Panc1 (cell line): ENCODE results near the gene SLC16A8. TPM values are rescaled to one million over a fixed set of nuclear protein-coding genes. Genes with fewer than 3 reads are reported as not detected.

ENCODE experiments used
- ATAC-seq: fragments of 200-7000 bp; cut with Tn5 transposase; 2 replicates; pipeline ENCODE4 v1.9.1; 2020; ENCODE audit warnings: mild to moderate bottlenecking, moderate library complexity
- BruUV-seq: library from RNA; stranded (reverse); fragments of 400-500 nt; replicated peaks from 2 replicates; lab custom pipeline; 2021; lab: Mats Ljungman, UMichigan
- CTCF ChIA-PET: fragments of 300-600 bp; sonication (Branson Sonifier 250); formaldehyde crosslinking; loops from one replicate; lab custom pipeline; 2022; ENCODE audit warnings: antibody characterized with exemption; lab: Charles Lee
- POLR2A ChIA-PET: fragments of 300-600 bp; sonication (Branson Sonifier 250); formaldehyde crosslinking; loops from one replicate; lab custom pipeline; 2022; ENCODE audit warnings: antibody characterized with exemption; lab: Charles Lee
- DNase-seq: peaks from one replicate; pipeline ENCODE4 v3.0.0-alpha.2; 2010; ENCODE audit warnings: low read depth, low spot score
- H3K27ac ChIP-seq: 2 replicates; pipeline ENCODE4 v1.5.1; 2011; ENCODE audit warnings: mild to moderate bottlenecking, low read length, inconsistent platforms
- H3K27me3 ChIP-seq: fragments of 200-500 bp; sonication (Bioruptor generic); 2 replicates; pipeline ENCODE4 v1.6.0; 2014; ENCODE audit warnings: low read length, inconsistent platforms; ENCODE audit not compliant: control insufficient read depth, insufficient read depth
- H3K36me3 ChIP-seq: fragments of 200-500 bp; sonication (Bioruptor generic); 2 replicates; pipeline ENCODE4 v1.5.1; 2014; ENCODE audit warnings: inconsistent platforms, mild to moderate bottlenecking, low read length, moderate library complexity; ENCODE audit not compliant: control insufficient read depth, insufficient read depth
- H3K4me1 ChIP-seq: 2 replicates; pipeline ENCODE4 v1.5.1; 2011; ENCODE audit warnings: inconsistent platforms, mild to moderate bottlenecking, low read length, moderate library complexity; ENCODE audit not compliant: control insufficient read depth, insufficient read depth
- H3K4me3 ChIP-seq, 2 experiments: 2 replicates each; pipeline ENCODE4 v1.5.1; 2011 to 2012; ENCODE audit warnings: low read depth in 2 of 2, low read length in 2 of 2, mild to moderate bottlenecking in 2 of 2, inconsistent platforms in 1 of 2, moderate library complexity in 1 of 2
- H3K9me3 ChIP-seq: fragments of 200-500 bp; sonication (Bioruptor generic); 2 replicates; pipeline ENCODE4 v1.5.1; 2014; ENCODE audit warnings: low read depth, mild to moderate bottlenecking, inconsistent platforms, low read length, moderate library complexity; ENCODE audit not compliant: control insufficient read depth, insufficient read depth
- CTCF ChIP-seq: fragments of 450-650 bp; IDR thresholded peaks from 2 replicates; pipeline ENCODE4 v1.5.1; 2017; ENCODE audit warnings: mild to moderate bottlenecking
- POLR2AphosphoS5 ChIP-seq: IDR thresholded peaks from 2 replicates; pipeline ENCODE4 v1.6.1; 2012; ENCODE audit warnings: mild to moderate bottlenecking, low read depth, low read length, moderate library complexity
- REST ChIP-seq, 2 experiments: IDR thresholded peaks; 2 replicates each; pipeline ENCODE4 v1.6.1; 2011 to 2012; ENCODE audit warnings: low read depth in 2 of 2, control low read depth in 1 of 2, low read length in 1 of 2, mild to moderate bottlenecking in 1 of 2, moderate library complexity in 1 of 2; ENCODE audit not compliant: insufficient read depth in 1 of 2
- SIN3A ChIP-seq: IDR thresholded peaks from 2 replicates; pipeline ENCODE4 v1.6.1; 2012; ENCODE audit warnings: low read depth, mild to moderate bottlenecking, low read length, moderate library complexity, borderline replicate concordance; ENCODE audit not compliant: insufficient read depth
- TCF7L2 ChIP-seq: IDR thresholded peaks from 2 replicates; pipeline ENCODE4 v1.6.1; 2011; ENCODE audit warnings: mild to moderate bottlenecking, low read depth, low read length, inconsistent platforms
- in situ Hi-C: cut with HindIII; loops from 2 replicates; pipeline ENCODE4 v1.10.0; 2016; ENCODE audit warnings: low sequenced_read_pairs, low pct_unique_long_range_greater_than_20kb
- intact Hi-C: fragments of 100-400 bp; cut with micrococcal nuclease; formaldehyde crosslinking; loops from one replicate; pipeline ENCODE4 v1.10.0; 2022; ENCODE audit not compliant: unreplicated experiment
- total RNA-seq: library from RNA; stranded (reverse); gene quantifications from one replicate; pipeline ENCODE4 v1.2.1, GENCODE V29; 2021; ENCODE audit not compliant: unreplicated experiment

SLC16A8 gene
- total RNA-seq, 1 experiment from 2014 or later, result not detected

GRCh38 chr22:38112381-38112780 is 28.4 kb upstream of the SLC16A8 start:
- ATAC-seq (no peak), DNase-seq (no peak)
- no TSS peak for BruUV-seq
- Histone ChIP-seq H3K4me1 (no peaks in the 10 kb centered on the region), H3K27ac (no peak overlapping the region), H3K36me3 (no peaks in the 10 kb centered on the region), H3K27me3 (no peaks in the 10 kb centered on the region), H3K9me3 (no peaks in the 10 kb centered on the region), H3K4me3 (no peak overlapping the region)
- ChIA-PET CTCF (no interaction called here), POLR2A (no interaction called here)
- no peak for TF ChIP-seq POLR2AphosphoS5
- no peak for TF ChIP-seq TCF7L2
- no peak for TF ChIP-seq SIN3A
- TF ChIP-seq CTCF, result no peak
- no peak for TF ChIP-seq REST (IDR thresholded peaks at IDR 0.05; ENCODE audit: insufficient read depth in 1 of 2, low read depth in 2 of 2, low read length in 1 of 2)
- intact Hi-C loops (no loop called here), in situ Hi-C loops (no loop called here)

GRCh38 chr22:38111925-38112355 is 28.0 kb upstream of the SLC16A8 start:
- Histone ChIP-seq H3K36me3 (no peaks in the 10 kb centered on the region), H3K4me1 (no peaks in the 10 kb centered on the region), H3K27me3 (no peaks in the 10 kb centered on the region), H3K4me3 (no peak overlapping the region), H3K27ac (no peak overlapping the region), H3K9me3 (no peaks in the 10 kb centered on the region)
- ChIA-PET POLR2A (no interaction called here), CTCF (no interaction called here)
- DNase-seq, result no peak
- BruUV-seq, result no TSS peak
- in situ Hi-C loops, result no loop called here
- no peak for ATAC-seq
- TF ChIP-seq SIN3A, result no peak
- TF ChIP-seq TCF7L2, result no peak
- no peak for TF ChIP-seq CTCF
- TF ChIP-seq POLR2AphosphoS5, result no peak
- TF ChIP-seq REST (IDR thresholded peaks at IDR 0.05; ENCODE audit: insufficient read depth in 1 of 2, low read depth in 2 of 2, low read length in 1 of 2), result no peak
- intact Hi-C loops, result no loop called here
